HEK293 (cell line): Measurements from ENCODE around the gene AQP11.
A peak's percentile ranks its signal among the peaks of the same experiment; 100 is the strongest.

Experiments used
- CTCF ChIA-PET: fragments of 350-600 bp; formaldehyde crosslinking; extraction: SDS; loops from one replicate; lab custom pipeline; 2021; ENCODE audit warnings: antibody characterized with exemption; lab: Yijun Ruan, JAX
- POLR2A ChIA-PET: fragments of 300-600 bp; formaldehyde crosslinking; extraction: SDS; loops from one replicate; lab custom pipeline; 2020; ENCODE audit warnings: antibody characterized with exemption, inconsistent platforms; lab: Yijun Ruan, JAX
- H3K27ac ChIP-seq: fragments of 200-500 bp; sonication (Bioruptor generic); 2 replicates; pipeline ENCODE4 v1.5.1; 2014; ENCODE audit warnings: low read depth, low read length, control low read depth, inconsistent platforms; ENCODE audit errors: extremely low read depth
- H3K36me3 ChIP-seq, 2 experiments: fragments of 200-500 bp in 1 of 2; sonication (Bioruptor generic) in 1 of 2; 1 replicate in 1 of 2; 2 replicates in 1 of 2; pipeline ENCODE4 v1.5.1; 2014 to 2017; ENCODE audit warnings: inconsistent platforms in 2 of 2, low read length in 2 of 2; ENCODE audit not compliant: control insufficient read depth in 2 of 2, insufficient read depth in 1 of 2
- H3K4me1 ChIP-seq: fragments of 200-500 bp; sonication (Bioruptor generic); 2 replicates; pipeline ENCODE4 v1.5.1; 2014; ENCODE audit warnings: mild to moderate bottlenecking, low read length, inconsistent platforms; ENCODE audit not compliant: control insufficient read depth, insufficient read depth
- H3K4me3 ChIP-seq: 2 replicates; pipeline ENCODE4 v1.5.1; 2011; ENCODE audit warnings: low read depth, mild to moderate bottlenecking, control low read depth, low read length, moderate library complexity
- H3K9me3 ChIP-seq: fragments of 200-500 bp; sonication (Bioruptor generic); 2 replicates; pipeline ENCODE4 v1.5.1; 2014; ENCODE audit warnings: low read depth, low read length, inconsistent platforms; ENCODE audit not compliant: control insufficient read depth, insufficient read depth
- ELK4 ChIP-seq: IDR thresholded peaks from 2 replicates; pipeline ENCODE4 v1.6.1; 2011; ENCODE audit warnings: mild to moderate bottlenecking, low read depth, low read length, borderline replicate concordance
- GLIS1 ChIP-seq: fragments of 450-650 bp; formaldehyde crosslinking; IDR thresholded peaks from 2 replicates; pipeline ENCODE4 v1.5.1; 2016; ENCODE audit warnings: missing biosample characterization, missing genetic modification characterization
- INSM2 ChIP-seq: fragments of 450-650 bp; formaldehyde crosslinking; IDR thresholded peaks from 2 replicates; pipeline ENCODE4 v1.5.1; 2016; ENCODE audit warnings: missing biosample characterization, missing genetic modification characterization
- KLF1 ChIP-seq: fragments of 450-650 bp; formaldehyde crosslinking; IDR thresholded peaks from 2 replicates; pipeline ENCODE4 v1.5.1; 2016; ENCODE audit warnings: missing biosample characterization, missing genetic modification characterization
- KLF17 ChIP-seq: fragments of 450-650 bp; formaldehyde crosslinking; IDR thresholded peaks from 2 replicates; pipeline ENCODE4 v1.5.1; 2016; ENCODE audit warnings: missing biosample characterization, missing genetic modification characterization
- MEIS1 ChIP-seq: sonication (generic); formaldehyde crosslinking; IDR thresholded peaks from 2 replicates; pipeline ENCODE4 v1.8.1; 2022; ENCODE audit warnings: missing genetic modification reagents, mild to moderate bottlenecking, borderline replicate concordance
- OVOL3 ChIP-seq: fragments of 450-650 bp; formaldehyde crosslinking; IDR thresholded peaks from 2 replicates; pipeline ENCODE4 v1.5.1; 2016; ENCODE audit warnings: missing biosample characterization, missing genetic modification characterization
- SETDB1 ChIP-seq: IDR thresholded peaks from one replicate; pipeline ENCODE4 v1.6.1; 2017; ENCODE audit warnings: mild to moderate bottlenecking, low read length, moderate library complexity, mixed read lengths; ENCODE audit not compliant: insufficient read length
- ZIC2 ChIP-seq: fragments of 450-650 bp; formaldehyde crosslinking; IDR thresholded peaks from 2 replicates; pipeline ENCODE4 v1.5.1; 2016; ENCODE audit warnings: missing biosample characterization, missing genetic modification characterization
- ZNF10 ChIP-seq: fragments of 450-650 bp; formaldehyde crosslinking; IDR thresholded peaks from 2 replicates; pipeline ENCODE4 v1.5.1; 2017; ENCODE audit warnings: missing biosample characterization, missing genetic modification characterization
- ZNF133 ChIP-seq: fragments of 450-650 bp; formaldehyde crosslinking; IDR thresholded peaks from 2 replicates; pipeline ENCODE4 v1.5.1; 2016; ENCODE audit warnings: missing biosample characterization, missing genetic modification characterization
- ZNF146 ChIP-seq: fragments of 450-650 bp; formaldehyde crosslinking; IDR thresholded peaks from 2 replicates; pipeline ENCODE4 v1.5.1; 2016; ENCODE audit warnings: missing biosample characterization, missing genetic modification characterization
- ZNF174 ChIP-seq: fragments of 450-650 bp; formaldehyde crosslinking; IDR thresholded peaks from 2 replicates; pipeline ENCODE4 v1.5.0; 2017; ENCODE audit warnings: missing biosample characterization, mild to moderate bottlenecking, missing genetic modification characterization
- ZNF184 ChIP-seq: fragments of 450-650 bp; IDR thresholded peaks from 2 replicates; pipeline ENCODE4 v1.5.1; 2018; ENCODE audit warnings: missing biosample characterization, mild to moderate bottlenecking, missing genetic modification characterization
- ZNF280C ChIP-seq: fragments of 450-650 bp; formaldehyde crosslinking; IDR thresholded peaks from 2 replicates; pipeline ENCODE4 v1.5.1; 2016; ENCODE audit warnings: missing biosample characterization, missing genetic modification characterization
- ZNF416 ChIP-seq: fragments of 450-650 bp; formaldehyde crosslinking; IDR thresholded peaks from 2 replicates; pipeline ENCODE4 v1.5.1; 2016; ENCODE audit warnings: missing biosample characterization, missing genetic modification characterization
- ZNF610 ChIP-seq: fragments of 450-650 bp; formaldehyde crosslinking; IDR thresholded peaks from 2 replicates; pipeline ENCODE4 v1.5.1; 2016; ENCODE audit warnings: missing biosample characterization, missing genetic modification characterization, borderline replicate concordance
- ZNF645 ChIP-seq: fragments of 450-650 bp; formaldehyde crosslinking; IDR thresholded peaks from 2 replicates; pipeline ENCODE4; 2016; ENCODE audit warnings: missing biosample characterization, missing genetic modification characterization
- ZNF660 ChIP-seq: fragments of 450-650 bp; IDR thresholded peaks from 2 replicates; pipeline ENCODE4 v1.5.1; 2018; ENCODE audit warnings: missing biosample characterization, mild to moderate bottlenecking, missing genetic modification characterization
- ZNF677 ChIP-seq: fragments of 450-650 bp; IDR thresholded peaks from 2 replicates; pipeline ENCODE4 v1.5.0; 2018; ENCODE audit warnings: missing biosample characterization, mild to moderate bottlenecking, missing genetic modification characterization, moderate library complexity
- ZSCAN5A ChIP-seq: fragments of 450-650 bp; formaldehyde crosslinking; IDR thresholded peaks from 2 replicates; pipeline ENCODE4 v1.5.1; 2016; ENCODE audit warnings: missing biosample characterization, missing genetic modification characterization

AQP11 gene

GRCh38 chr11:77598195-77598594 lies 8.4 kb downstream of the AQP11 start (continued):
- no peak for TF ChIP-seq ZNF610 (tag by site-specific recombination)
- no peak for TF ChIP-seq SETDB1

- H3K36me3 ChIP-seq: peaks cover 7 to 30% of the 10 kb centered on the region in 2 experiments; a peak in 2 of 3 replicates
- POLR2A ChIA-PET: interaction anchor here (0.7 to 1.0 kb wide), 2 partner anchors 10 to 392 kb away, joined by 3 read pairs; partner anchors contain the start of gene INTS4
- no peak overlapping the region for H3K27ac ChIP-seq
- H3K4me3 ChIP-seq: no peak overlapping the region
- no peak for TF ChIP-seq OVOL3 (tag by site-specific recombination)
- no peak for TF ChIP-seq ZNF10
- TF ChIP-seq KLF1 (tag by site-specific recombination): no peak
- no peak for TF ChIP-seq ZNF416
- TF ChIP-seq ZNF660 (tag by site-specific recombination): peak; percentile 18; the same call in 1 of the 2 replicates
- TF ChIP-seq ZNF184 (tag by site-specific recombination): no peak
- TF ChIP-seq, all 188 proteins: peak for 1
- CTCF ChIA-PET: interaction anchor here (0.5 to 1.8 kb wide), 7 partner anchors 14 to 475 kb away, joined by 3 to 12 read pairs (median 3); no protein-coding TSS in a partner anchor
- Histone ChIP-seq H3K9me3 (no peaks in the 10 kb centered on the region), H3K4me1 (no peaks in the 10 kb centered on the region)
Measured at GRCh38 chr11:77602381-77603088, 12.8 kb downstream of the AQP11 start.

GRCh38 chr11:77604281-77604680 lies 14.5 kb downstream of the AQP11 start:
- POLR2A ChIA-PET: no interaction called here
- TF ChIP-seq ZIC2 (tag by site-specific recombination) (no peak), MEIS1 (no peak), ZNF146 (tag by site-specific recombination) (no peak), GLIS1 (tag by site-specific recombination) (no peak), ZNF133 (tag by site-specific recombination) (no peak)
- no peaks in the 10 kb centered on the region for H3K9me3 ChIP-seq
- H3K27ac ChIP-seq: no peak overlapping the region
- H3K4me3 ChIP-seq: no peak overlapping the region
- CTCF ChIA-PET: interaction anchor here (0.7 to 1.8 kb wide), 2 partner anchors 15 to 924 kb away, joined by 3 to 12 read pairs; no protein-coding TSS in a partner anchor
- peaks cover 14 to 44% of the 10 kb centered on the region in 2 experiments; a peak in 2 of 3 replicates for H3K36me3 ChIP-seq
- H3K4me1 ChIP-seq: no peaks in the 10 kb centered on the region

- no peaks in the 10 kb centered on the region for H3K4me1 ChIP-seq
- peaks cover 14 to 72% of the 10 kb centered on the region in 2 experiments; a peak in 2 of 3 replicates for H3K36me3 ChIP-seq
- H3K27ac ChIP-seq: no peak overlapping the region
- CTCF ChIA-PET: interaction anchor here (0.8 kb wide), 1 partner anchor 10 kb away, joined by 3 read pairs; no protein-coding TSS in a partner anchor
- POLR2A ChIA-PET: no interaction called here
- no peak overlapping the region for H3K4me3 ChIP-seq
- H3K9me3 ChIP-seq: no peaks in the 10 kb centered on the region
- TF ChIP-seq INSM2 (tag by site-specific recombination) (no peak), ZNF280C (tag by site-specific recombination) (no peak), ZNF677 (tag by site-specific recombination) (no peak), KLF17 (tag by site-specific recombination) (no peak), ZNF645 (tag by site-specific recombination) (no peak), ELK4 (no peak), ZSCAN5A (tag by site-specific recombination) (no peak), ZNF174 (tag by site-specific recombination) (no peak)
Measured at GRCh38 chr11:77609234-77609633, 19.5 kb downstream of the AQP11 start.
